ENCODE measurements around the gene PLEKHG7.
"Not testable (repeated sequence)": the region's sequence is repeated elsewhere in the genome, so short reads cannot be mapped to it uniquely, and the experiment has no call there.

Gene PLEKHG7

DNA sequence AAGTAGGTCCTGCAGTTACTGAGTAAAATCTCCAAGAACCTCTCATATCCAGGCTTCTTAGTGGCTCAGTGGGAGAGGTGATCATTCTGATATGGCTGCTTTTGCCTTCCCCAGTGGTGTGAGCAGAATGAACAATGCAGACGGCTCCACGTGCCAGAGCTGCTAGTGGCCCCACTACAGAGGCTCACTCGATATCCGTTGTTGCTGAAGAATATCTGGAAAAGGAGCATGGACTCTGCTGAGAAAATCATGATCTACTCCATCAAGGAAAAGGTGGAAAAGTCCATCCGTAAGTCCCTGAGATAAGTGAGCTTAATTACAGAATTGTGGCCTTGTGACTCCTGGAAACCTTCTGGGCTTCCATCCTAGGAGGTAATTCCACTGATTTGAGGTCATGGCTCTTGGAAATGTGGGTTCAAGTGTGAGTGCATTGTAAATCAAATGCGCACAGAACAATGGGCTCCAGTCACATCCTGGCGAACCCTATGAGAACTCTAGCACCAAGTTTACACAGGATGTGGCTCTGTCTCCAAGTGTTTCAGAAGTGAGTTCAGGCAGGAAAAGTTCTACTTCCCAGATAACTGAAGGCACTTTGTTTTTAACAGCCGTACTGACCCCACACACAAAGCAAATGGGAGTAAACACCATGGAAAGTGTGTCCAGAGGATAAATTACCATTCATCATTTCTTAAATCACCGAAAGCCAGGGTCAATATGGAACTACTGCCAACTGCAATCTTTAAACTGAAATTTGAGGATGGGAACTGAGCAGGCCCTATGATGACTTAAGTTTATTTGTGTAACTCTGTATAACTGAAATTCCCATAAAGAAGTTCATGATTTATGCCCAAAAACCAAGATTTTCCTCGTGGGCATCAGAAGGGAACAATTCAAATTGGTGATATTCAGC, 51.4 kb downstream of the PLEKHG7 start:
- DNase-seq = no peak

DNA sequence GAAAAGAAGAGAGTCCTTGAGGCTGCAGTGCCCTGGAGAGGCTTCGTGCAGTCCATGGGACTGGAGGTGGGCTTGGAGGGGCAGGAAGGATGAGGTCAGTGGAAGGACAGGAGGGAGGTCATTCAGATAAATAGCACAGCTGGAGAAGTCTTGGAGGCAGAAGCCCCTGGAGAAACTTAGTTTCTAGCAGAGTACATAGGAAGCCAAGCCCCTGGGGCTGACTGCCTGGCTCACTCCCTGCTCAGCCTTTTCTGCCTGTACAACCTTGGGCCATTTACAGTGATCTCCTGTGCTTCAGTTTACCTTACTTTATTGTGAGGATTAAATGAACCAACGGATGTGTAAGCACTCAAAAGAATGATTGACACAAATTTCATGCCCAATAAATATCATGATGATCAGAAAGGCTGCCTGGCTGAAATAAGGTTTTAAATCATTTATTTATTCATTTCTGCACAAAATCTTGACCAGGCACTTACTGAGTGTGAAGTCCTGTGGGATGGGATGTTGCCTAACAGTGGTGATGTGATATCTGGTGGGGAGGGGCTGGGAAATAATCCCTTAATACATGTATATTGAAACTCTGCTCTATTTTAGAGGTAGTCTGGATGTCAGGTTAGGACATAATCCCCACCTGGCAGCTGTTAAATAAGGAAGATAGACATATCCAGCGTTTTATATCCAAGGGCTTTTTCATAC, 54.3 kb downstream of the PLEKHG7 start:
- no peak for DNase-seq

DNA sequence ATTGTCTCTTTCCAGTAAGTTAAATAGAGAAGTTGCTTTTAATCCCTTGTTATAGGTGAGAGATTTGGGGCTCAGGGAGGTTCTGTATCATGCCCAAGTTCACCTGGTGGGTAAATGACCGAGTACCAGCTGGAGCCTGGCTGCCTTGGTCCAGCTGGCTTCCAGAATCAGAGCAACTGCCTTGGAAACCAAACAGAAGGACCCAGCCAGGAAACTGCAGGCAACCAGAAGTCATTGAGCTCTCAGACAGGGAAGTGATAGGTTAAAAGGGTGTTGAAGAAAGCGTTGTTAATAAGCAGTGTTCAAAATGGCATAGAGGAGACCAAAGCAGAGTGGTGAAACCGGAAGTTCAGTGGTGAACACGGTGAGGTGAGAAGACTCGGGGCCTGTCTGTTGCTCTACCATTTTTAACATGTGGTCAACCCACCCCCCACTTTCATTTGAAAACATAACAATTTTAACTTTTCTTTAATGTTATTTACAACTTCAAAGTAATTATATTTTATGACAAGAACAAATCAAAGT, 54.9 kb downstream of the PLEKHG7 start:
- DNase-seq = peak; percentile 6

DNA sequence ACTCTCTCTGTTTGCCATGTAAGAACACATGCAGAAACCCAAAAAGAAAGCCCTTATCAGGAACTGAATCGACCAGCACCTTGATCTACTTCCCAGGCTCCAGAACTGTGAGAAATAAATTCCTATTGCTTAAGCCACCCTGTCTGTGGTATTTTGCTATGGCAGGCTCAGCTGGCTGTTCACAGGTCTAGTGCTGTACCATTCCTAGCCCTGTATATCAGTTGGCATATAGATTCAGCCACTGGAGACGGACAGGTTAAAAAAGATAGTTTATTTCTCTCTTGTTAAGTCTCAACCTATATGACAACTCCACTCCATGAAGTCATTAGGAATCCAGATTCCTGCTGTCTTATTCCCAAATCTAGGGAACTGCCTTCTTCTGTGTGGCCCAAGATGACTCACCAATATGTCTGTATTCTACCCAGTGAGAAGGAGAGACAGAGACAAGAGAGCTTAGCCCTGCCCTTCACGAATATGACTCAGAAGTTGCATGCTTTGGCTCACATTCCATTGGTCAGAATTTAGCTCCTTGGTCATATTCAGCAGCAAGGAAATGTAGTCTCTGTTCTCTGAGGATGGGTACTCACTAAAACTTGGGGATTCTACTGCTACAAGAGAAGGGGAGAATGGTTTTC, 57.0 kb downstream of the PLEKHG7 start:
- DNase-seq = no peak

DNA sequence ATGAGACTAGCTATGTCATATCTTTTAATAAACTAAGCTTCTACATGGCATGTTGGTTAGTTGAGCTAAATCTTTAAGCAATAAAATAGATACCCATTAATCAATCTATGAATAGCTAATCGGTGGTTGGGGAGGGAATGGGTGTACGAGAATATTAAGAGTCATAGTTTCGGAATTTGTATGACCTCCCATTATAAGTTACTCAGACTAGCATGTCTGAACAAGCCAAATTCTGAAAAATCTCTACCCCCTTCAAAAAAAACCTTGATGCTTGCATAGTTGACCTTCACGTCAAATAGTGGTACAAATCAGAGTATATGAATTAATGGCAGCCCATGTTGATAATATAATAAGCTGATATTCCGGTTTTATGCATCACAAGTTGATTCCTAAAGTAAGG, 60.0 kb downstream of the PLEKHG7 start:
- no peak for DNase-seq

DNA sequence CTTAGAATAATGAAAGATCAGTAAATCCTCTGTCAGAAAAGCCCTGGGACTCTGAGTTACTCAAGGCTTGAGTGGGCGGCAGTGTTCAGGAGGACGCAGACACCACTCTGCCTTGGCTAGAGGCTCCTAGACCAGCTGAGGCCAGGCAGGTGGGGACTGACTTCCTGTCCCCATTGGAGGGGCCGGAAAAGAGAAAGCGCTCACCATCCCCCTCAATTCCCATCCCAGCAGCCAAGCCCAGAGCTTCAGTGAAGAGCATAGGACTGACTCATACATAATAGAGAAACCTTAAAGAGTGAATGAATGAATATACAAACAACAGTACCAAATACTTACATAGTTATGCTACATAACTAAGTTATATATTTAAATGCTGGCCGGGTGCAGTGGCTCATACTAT, 62.0 kb downstream of the PLEKHG7 start:
- no peak for DNase-seq

DNA sequence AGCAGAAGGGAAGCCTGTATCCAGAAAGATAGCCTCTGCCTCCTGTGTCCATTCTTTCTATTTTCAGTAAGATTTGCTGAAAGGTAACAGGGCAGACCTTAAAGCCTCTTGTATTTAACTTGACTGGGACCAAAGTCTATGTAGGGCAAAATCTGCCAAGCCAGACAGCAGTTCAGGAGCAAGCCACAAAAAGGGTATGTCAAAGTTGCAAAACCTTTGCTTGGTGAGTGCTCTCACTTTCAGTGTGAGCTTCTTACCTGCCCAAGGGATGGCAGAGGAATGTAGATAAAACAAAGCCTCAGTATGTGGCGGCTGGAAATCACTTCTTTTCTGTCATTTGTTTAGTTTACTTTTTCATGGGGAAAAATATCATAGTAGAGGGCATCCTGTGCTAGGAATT, 63.1 kb downstream of the PLEKHG7 start:
- no peak for DNase-seq

DNA sequence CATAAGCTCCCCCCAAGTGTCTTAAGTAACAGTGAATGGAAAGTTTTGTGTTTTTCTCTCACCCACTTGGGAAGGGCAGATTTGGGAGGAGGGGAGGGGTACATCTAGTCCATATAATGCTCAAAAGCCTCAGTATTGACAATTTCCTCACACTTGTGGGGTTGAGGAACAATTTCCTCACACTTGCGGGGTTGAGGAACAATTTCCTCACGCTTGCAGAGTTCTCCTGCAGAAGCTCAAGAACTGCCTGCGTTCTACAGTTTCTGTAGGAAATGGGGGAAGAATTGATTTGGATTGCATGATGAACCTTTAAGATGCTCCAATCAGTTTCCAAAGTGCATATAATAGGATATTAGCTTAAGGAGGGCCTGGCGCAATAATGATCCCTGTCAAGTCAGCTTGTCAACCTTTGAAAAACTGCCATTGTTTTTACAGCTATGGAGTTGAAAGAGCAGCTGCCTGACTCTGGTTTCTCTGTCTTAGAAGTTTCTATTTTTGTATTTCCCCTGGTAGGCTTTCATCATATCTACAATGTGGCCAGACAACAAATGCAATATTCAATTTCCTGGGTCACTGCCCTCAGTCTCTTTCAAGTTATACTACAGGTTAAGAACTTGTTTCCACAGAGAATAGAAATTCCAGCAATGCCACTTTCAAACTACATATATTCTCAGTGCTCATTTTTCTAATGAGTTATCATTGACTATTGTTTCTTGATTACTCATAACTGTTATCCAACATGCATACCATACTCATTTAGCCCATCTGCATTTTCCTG, 66.5 kb downstream of the PLEKHG7 start:
- no peak for DNase-seq

DNA sequence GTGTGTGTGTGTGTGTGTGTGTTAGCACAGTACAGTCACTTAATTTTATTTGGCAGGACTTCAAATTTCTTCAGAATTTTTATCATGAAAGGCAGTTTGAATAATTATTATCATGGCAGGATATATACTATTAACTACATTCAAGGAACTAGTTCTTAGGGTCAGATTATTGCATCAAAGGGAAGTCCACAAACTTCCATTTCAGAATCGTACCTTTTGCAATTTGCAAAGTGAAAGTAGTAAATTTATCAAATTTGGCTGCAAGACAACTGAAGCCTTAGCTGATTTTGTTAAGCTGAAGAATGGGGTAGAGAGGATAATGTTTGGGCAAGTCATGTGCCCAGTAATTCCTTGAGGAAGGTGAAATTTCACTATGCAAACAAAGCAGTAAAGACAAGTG, 68.2 kb downstream of the PLEKHG7 start:
- DNase-seq = no peak

DNA sequence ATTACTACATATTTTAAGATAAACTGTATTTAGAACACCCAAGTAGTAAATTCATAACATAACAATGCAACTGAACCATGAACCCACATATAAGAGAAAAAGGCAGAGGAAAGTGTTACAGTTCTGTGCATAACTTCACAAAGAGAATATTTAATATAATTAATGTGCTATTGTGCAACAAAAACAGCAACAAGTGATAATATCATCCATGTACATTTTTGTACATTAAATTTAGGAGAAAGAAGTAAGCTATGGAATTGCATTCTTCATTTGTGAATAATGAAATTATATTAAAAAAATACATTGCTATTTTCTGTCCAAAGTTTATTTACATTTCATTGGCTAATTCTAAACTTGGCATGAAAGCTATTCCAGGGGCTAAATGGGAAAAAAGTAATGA, 72.6 kb downstream of the PLEKHG7 start:
- DNase-seq = no peak

DNA sequence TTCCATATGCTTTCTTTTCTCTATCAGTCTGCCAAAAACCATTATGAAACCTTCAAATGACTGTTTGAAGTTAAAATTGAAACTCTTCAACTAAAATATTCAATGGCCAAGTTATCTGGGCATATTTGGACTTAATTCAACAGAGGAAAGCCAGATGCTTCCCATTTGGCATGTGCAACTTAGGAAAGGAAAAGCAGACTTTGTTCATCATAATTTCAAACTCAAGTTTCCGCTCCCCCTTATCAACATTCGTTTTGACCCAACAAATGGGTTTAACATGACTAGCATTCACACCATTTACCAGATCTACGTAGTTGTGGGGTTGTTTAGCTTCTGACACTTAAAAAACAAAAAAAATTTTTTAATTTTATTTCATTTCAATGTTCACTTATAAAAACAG, 75.7 kb downstream of the PLEKHG7 start:
- DNase-seq = no peak

DNA sequence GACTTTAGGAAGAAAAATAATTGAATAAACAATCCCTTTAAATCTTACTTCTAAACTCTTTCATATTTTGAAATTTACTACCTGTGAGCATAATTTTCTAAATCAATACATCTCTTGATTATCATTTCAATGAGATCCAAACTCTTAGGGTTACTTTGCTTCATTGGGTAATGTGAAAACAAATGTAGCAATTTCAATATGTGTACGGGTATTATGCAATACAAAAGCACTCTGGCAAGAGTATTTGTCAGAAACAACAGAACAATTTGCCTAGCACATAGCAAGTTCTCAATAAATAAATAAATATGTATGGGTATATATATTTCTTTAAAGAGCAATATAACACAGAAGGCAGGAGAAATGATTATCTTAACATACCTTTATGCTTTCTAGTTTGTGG, 77.1 kb downstream of the PLEKHG7 start:
- DNase-seq = no peak

DNA sequence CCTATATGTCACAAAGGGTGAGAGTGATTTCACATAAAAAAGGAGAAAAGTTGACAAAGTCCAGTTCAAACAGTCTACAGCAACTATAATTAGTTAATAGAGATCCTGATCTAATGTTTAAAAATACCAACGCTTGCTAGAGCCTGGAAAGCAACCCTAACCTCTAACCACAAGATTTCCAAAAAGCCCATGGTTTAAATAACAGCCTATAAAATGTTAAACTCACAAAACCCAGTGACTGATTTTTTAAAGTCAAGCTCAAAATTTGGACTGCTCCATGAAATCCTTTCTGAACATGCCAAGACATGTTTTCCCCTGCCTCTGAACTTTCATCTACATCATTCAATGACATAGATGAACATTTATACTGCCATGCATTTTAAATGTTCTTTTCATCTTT, 81.6 kb downstream of the PLEKHG7 start:
- no peak for DNase-seq

DNA sequence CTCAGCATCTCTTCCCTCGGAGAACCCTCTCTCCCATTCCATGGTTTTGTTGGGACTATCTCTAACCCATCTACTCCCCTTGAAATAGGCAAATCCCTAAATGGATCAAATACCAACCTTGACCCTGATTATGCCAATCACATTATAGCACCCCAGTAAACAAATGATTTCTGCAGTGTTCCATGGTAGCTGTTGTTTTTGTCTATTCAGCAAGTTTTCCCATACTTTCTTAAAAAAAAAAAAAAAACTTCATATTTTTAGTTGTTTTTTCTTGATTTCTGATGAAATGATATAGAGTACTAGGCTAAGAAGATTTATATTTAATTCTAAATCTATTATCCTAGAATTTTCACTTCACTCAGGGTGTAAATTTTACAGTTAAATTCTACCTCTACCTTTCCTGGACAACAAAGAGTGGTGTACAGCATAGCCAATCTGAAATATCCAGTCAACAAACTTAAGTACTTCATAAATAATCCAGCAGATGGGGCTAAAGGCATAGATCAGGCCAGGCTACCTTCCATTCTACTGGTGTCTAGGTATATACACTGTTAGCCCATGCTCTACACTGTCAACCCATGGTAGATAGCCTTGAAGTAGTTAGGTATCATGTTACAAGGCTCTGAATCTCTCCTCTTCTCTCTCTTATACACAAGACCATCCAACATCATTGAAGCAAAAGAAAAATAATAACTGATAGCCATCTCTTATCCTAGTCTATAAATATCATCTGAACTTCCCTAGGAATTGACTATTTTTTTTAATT, 82.2 kb downstream of the PLEKHG7 start:
- peak; percentile 76 for DNase-seq

DNA sequence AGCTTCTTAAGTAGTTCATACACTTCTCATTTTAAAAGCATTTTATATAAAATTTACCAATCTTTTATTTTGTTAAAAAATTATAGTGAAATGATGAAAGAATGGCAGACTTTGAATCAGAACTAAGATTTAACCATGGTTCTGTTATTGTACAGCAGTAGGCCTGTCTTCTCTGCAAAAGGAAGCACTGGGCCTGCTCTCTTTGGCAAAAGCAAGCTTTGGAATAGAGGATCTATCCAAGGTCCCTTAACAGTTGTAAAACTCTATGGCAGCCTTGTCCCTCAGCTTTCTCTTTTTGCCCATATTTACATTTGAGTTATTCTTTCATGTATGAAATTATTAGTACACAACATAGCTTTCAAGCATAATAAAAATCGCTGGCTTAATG, 82.8 kb downstream of the PLEKHG7 start:
- DNase-seq = no peak

DNA sequence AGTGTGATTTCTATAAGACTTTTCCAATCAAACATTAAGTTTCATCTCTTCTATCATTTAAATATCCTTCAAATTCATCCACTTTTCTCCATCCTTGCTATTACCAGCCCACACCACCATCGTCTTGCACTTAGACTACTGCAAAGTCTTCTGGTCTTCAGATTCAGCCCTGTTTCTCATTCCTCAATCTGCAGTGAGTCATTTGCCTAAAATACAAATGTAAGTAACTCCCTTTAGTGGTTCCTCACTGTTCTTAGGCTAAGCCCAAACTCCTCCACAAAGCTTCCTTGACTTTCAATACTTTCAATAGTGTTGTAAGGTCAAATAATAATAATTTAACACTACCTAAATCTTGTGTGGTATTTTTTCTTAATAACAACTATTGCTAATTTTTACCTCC, 83.3 kb downstream of the PLEKHG7 start:
- DNase-seq = no peak

DNA sequence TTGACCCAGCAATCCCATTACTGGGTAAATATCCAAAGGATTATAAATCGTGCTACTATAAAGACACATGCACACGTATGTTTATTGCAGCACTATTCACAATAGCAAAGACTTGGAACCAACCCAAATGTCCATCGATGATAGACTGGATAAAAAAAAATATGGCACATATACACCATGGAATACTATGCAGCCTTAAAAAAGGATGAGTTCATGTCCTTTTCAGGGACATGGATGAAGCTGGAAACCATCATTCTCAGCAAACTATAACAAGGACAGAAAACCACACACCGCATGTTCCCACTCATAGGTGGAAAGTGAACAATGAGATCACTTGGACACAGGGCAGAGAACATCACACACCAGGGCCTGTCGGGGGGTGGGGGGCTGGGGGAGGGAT, 91.6 kb downstream of the PLEKHG7 start:
- not testable (repeated sequence) for DNase-seq

DNA sequence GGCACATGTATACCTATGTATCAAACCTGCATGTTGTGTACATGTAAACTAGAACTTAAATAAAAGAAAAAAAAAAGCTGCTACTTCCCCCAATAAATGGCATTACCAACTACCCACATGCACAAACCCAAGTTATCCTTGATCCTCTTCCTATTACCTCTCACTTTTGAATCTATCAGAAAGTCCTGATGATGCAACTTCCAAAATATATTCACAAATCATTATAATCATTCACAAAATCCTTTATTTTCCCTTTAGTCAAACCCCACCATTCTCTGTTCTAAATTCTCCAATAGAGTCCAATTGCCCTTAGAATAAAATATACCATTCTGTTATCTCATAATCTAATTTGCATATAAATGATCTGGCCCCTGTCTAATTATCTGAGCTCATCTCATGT, 92.0 kb downstream of the PLEKHG7 start:
- no peak for DNase-seq

DNA sequence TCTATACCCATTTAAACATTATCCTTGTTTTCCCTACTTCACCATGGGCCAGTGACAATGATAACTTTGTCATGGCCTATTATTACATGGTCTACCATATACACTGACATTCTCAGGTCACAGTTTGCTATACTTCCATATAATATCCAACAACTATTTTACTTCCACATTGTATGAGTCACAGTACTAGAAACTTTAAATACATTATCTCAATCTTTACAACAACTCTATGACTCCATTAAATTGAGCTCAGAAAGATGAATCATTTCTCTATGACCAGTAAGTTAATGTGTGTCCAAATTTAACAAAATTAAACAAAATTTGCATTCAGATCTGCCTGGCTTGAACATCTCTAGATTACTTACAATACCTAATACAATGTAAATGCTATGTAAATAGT, 93.9 kb downstream of the PLEKHG7 start:
- DNase-seq = no peak

DNA sequence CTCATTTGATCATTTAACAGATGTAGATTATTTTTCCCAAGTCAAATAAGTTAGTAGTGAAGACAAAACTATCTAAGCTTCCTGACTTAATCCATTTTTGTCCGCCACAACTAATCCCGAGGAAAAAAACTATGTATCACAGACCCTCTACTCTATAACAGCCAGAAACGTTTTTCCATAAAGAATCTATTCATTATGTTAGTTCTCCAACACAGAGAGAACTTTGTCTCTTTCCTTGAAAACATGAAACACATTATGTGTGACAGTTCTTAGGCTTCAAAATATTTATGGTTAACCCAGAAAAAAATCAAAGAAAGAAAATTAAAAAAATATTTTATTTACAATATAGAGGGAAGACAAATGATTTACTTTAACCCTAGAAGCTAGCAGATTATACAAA, 100.1 kb downstream of the PLEKHG7 start:
- DNase-seq = no peak

DNA sequence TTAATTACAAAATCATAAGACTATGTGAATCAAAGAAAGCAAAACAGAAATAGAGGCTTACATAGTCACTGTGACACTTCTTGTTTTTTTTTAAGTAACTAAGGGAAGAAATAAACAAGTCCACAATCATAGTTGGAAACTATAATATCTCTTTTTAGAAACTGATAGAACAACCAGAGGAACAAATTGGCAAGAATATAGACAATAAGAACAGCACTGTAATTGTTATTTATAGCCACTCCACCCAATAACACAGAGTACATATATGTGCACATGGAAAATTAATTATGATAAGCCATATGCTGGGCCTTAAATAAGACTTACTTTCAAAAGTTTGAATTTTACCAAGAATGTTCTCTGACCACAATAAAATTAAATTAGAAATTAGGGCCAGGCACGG, 101.1 kb downstream of the PLEKHG7 start:
- no peak for DNase-seq

DNA sequence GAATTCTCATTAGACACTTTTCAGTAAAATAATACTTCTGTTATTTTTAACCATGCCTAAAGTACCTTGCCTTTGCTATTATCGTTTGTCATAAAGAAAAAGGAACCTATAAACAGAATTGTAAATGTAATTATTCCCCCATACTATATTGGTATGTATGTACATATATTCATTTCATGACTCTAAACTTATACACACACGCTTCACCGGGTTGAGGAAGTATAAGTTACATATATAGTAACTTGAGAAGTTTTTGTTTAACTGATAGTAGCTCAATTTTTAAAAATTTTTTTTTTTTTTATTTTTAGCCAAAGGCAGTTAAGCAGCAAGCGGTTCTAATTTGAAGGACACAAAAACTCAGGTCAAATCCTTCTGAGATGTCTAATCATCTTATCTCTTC, 107.6 kb downstream of the PLEKHG7 start:
- DNase-seq = no peak

Measured in CD4-positive, alpha-beta T cell treated with Interleukin-10 for 1 hour (primary cell).